NCI-H1436 (cell line): Measurements from ENCODE around the gene EMID1.
"Not testable (repeated sequence)": the region's sequence is repeated elsewhere in the genome, so short reads cannot be mapped to it uniquely, and the experiment has no call there.

ENCODE experiments used
- DNase-seq: peaks from one replicate; lab custom pipeline; 2025; lab: John Stamatoyannopoulos, UW

EMID1 gene

GRCh38 chr22:29211466-29211865 lies 5.8 kb downstream of the EMID1 start:
- DNase-seq = no peak

DNA sequence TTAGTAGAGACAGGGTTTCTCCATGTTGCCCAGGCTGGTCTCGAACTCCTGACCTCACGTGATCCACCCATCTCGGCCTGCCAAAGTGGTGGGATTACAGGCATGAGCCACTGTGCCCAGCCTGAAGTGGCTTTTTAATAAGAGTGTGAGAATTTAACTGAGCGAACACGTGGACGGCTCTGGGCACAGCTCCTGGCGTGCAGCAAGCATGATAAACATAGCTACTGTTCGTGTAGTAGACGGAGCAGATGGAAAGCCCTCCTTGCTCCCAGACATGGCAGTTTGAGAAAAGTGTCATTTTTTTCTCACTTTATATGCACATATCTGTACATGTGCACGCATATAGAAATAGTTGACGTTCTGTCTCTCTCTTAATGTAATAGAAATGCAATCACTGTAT lies 7.0 kb downstream of the EMID1 start:
- DNase-seq = no peak

- DNase-seq = no peak
Measured at GRCh38 chr22:29213493-29213892, 7.8 kb downstream of the EMID1 start.

GRCh38 chr22:29214232-29214631 lies 8.5 kb downstream of the EMID1 start:
- no peak for DNase-seq

DNA sequence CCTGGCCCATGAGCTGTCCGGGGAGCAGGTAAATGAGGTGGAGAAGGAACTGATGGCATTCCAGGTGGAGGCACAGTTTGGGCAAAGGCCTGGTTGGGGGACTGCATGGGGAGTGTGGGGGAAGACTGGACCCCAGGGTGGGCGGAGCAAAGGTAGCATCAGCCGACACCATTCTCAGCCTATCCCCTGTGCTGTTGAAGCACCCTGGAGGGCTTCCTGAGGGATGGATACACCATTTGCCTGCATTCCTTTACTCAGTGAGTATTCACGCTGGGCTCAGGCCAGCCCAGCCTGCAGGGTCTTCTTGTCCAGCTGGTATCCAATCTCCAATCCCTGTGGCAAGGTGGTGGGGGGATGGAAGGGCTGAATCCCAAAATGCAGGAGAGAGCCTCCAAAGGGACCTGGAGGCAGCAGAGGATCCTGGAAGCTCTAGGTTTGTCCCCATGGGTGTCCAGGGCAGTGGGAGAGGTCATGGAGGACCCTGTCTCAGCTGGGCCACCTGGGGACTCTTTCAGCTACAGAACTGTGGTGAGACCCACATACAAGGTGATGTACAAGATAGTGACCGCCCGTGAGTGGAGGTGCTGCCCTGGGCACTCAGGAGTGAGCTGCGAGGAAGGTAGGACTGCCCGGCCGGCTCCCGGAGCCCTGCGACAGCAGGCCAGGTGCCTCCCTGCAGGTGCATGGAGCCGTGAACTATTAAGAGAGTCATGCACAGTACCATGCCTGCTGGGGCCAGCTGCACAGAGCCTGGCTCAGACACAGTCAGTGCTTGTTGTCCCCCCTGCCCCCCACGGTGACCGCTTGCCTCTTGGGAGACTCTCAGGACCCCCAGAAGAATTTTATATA lies 9.5 kb downstream of the EMID1 start:
- no peak for DNase-seq

DNA sequence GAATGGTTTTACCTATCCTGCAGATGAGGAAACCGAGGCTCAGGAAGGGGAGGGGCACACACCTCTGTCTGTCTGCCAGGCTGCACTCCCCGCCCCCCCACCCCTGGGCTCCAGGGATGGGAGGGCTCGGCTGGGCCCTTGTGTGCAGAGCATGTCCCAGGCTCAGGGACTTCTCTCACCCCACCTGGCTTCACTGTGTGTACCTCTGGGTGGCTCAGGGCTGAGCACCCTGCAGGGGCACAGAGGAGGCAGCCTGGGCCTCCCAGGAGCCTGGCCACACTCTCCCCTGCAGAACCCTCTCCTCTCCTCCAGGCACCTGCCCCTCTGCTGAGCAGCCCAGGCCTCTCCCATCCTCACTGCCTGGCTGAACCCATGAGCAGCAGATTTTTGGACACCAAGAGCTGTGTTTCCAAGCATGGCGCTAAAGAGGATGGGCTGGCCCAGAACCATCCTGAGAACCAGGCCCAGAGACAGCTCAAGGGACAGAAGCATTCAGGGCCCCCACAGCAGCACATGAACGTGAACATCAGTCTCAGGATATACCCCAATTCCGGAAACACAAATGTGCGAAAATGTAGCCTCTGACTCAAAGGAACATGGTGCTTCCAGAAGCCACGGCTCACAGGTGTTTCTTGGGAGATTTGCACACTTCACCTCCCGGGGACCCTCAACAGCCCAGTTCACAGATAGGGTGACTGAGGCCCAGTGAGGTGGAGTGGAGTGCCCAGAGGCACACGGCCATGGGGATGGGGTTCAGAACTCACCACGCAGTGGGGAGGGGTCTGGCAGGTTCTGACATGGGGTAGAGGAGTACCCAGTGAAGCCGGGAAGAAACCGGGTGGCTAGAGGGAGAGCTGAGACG lies 10.5 kb downstream of the EMID1 start:
- DNase-seq = no peak

DNA sequence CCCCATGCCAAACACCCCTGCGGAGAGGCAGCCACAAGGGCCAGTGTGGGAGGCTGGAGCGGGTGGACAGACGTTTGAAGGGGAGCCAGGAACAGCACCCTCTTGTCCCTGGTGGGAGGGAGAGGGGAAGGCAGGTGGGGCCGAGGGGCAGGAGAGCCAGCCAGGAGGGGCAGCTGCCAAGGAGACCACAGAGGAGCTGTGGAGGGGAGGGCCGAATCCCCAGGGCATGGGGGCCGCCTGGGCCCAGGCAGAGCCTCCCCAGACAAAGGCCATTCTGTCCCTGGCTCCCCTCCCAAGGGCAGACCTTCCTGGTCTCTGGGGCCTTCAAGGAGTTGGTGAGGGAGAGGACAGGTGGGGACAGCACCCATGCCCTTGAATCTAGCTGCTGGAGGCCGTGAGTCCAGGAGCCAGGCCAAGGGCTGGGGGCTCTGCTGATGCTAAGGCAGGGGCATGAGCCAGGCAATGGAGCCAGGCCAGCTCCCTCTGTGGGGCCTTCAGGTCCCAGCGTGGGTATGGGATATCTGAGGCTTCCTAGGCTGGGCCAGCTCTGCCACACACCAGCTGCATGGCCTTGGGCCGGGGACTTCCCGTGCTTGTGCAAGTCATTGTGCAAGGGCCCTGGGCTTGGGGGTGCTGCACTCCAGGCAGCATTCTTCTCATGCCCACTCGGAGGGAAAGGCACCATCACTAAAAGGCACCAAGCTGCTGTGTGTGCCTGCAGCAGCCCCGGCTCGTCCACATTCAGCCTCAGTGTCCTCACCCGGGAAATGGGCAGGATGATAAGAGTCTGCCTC lies 11.4 kb downstream of the EMID1 start:
- DNase-seq = no peak

GRCh38 chr22:29217827-29218757 lies 12.4 kb downstream of the EMID1 start:
- DNase-seq = no peak

- no peak for DNase-seq
Measured at GRCh38 chr22:29218758-29219408, 13.2 kb downstream of the EMID1 start.

GRCh38 chr22:29219409-29219782 lies 13.7 kb downstream of the EMID1 start:
- not testable (repeated sequence) for DNase-seq

DNA sequence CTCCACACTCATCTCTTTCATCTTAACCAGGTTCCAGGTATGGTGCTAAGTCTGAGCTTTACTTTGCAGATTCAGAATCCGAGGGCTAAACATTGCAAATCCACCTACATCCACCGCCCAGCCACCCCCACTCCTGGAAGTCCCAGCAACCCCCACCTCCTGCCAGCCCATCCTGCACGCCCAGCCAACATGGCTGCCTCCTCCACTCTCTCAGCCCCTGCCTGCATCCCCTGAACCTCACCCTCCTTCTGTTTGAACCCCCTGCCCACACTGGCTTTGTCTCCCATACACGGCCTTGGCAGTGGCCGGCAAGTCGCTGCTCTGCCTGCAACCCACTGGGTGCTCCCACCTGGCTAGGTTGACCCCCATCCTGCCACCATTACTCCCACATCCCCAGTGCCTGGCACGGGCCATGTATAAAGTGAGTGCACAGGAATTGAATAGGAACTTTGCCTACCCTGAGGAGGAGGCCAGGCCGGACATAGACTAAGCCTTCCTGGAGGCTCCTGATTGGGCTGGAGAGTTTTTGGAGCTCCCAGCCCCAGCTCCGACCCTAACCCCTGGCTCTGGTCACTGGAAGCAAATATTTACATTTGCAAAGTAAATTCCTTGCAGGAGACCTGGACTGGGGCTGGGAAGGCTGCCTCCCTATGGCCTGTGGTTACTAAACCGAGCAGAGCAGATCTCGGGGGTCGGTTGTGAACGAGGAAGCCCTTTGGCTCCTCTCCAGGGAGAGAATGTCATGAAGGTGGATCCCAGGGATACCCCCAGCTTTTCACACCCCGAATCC lies 14.4 kb downstream of the EMID1 start:
- no peak for DNase-seq

DNA sequence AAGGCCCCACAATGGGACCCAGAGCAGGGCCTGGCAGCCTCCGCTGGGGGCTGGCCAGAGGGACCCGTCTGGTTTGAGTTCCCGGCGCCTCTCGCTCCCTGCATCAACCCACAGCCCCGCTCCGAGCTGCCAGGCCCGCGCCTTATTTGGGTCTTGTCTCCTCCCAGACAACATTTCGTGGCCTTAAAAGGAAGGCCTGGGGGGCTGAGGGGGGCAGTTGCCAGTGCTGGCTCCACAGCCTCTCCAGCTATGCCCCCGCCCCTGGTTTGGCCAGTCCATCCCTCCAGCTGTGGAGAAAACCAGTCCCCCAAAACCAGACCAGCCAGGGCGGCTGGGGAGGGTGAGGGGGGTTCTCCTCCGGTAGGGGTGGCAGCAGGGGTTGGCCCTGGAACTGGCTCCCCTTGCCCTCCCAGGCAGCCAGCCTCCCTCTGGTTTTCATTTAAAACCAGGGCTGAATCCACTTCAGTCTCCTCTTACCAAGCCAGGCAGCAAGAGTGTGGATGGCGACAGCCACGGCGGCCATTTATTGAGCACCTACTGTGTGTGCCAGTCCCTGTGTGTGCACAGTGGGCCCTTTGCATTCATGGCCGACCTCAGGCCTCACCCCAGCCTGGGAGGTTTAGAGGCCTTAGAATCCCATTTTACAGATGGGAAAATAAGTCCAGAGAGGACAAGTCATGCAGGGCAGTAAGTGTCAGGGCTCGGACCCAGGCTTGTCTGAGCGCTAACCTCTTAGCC lies 18.6 kb downstream of the EMID1 start:
- DNase-seq = no peak

DNA sequence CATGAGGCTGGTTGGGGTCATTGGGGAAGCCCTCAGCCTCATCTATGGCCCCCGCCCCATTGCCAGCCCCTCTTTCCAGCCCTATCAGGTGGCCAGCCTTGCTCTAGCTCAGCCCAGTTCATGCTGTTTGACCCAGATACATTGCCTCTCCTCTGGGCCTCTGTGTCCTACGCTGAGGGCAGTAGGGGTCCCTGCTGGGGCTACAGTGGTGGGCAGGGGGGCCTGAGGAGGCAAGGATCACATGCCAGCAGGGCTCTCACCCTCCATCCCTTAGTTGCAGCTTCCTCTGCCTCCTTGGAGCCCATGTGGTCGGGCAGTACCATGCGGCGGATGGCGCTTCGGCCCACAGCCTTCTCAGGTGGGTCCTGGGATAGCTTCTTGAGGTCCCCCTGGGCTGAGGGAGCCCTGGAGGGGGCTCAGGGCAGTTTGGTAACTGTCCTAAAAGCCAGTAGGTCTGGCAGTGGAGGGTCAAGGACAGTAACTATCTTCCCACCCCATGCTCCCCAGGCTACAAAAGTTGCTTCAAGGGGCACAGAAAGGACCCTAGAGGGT lies 19.2 kb downstream of the EMID1 start:
- DNase-seq = no peak

- no peak for DNase-seq
Measured at GRCh38 chr22:29225422-29226090, 19.9 kb downstream of the EMID1 start.

DNA sequence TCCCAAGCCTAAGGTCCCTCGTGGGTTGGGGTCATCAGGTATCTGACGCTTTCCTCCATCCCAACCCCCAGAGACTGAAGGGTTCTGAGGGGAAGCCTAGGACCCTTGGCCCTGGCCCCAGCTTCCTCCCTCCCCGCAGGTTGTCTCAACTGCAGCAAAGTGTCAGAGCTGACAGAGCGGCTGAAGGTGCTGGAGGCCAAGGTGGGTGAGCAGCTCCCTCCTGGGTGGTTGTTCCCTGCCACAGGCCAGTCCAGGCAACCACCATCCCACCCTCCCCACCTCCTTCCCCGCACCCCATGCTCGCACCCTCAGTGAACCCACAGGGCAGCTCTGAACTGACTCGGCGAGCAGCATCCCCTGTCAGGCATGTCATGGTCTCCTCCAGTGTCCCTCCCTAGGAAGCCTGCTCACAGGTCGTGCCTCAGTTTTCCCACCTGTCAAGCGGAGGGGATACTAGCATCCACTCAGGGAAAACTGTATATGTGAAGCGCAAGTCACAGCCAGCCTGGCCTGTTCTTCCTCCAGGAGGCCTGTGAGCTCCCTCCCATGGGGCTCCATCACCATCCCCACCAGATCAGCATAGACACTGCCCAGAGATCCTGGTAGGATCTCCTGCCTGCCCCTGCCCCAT lies 20.8 kb downstream of the EMID1 start:
- no peak for DNase-seq

GRCh38 chr22:29230972-29231875 lies 25.5 kb downstream of the EMID1 start:
- DNase-seq = no peak
